Measurements from ENCODE around the gene SCPEP1.

The SCPEP1 gene

DNA sequence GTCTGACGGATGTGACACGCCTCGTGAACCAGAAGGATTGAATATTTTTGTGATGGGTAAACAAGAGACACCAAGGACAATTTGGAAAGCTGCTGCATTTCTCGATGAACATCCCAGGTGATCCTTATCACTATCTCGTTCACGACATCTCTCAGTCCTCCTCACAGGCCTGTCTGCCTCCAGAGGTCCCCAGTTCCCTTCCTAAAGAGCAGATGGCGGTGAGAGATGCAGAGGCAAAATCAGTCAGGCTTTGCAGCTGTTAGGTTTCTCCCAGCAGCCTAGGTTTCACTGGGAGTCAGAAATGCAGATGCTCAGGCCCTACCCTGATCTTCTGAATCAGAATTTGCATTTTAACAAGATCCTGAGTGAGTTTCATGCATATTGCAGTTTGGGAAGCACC, 23.6 kb downstream of the SCPEP1 start:
- no peak for DNase-seq (ENCODE audit: low spot score)

DNA sequence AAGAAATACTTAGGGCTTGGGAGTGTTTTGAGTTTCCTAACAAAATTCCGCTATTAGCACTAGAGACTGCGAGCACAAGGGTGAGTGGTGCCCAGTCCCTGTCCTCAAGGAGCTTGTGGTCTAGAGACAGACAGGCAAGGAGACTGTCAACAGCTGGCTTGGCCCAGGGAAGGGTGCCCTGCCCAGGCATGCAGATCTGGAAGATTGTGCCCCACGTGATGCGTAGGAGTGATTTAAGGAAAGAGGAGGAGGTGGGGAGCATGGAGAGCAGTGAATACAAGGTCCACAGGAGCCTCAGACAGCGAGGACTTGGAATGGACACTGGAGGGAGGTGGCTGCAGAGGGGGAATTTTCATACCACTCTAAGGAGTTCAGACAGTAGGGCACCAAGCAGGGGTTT, 25.0 kb downstream of the SCPEP1 start:
- no peak for DNase-seq (ENCODE audit: low spot score)

DNA sequence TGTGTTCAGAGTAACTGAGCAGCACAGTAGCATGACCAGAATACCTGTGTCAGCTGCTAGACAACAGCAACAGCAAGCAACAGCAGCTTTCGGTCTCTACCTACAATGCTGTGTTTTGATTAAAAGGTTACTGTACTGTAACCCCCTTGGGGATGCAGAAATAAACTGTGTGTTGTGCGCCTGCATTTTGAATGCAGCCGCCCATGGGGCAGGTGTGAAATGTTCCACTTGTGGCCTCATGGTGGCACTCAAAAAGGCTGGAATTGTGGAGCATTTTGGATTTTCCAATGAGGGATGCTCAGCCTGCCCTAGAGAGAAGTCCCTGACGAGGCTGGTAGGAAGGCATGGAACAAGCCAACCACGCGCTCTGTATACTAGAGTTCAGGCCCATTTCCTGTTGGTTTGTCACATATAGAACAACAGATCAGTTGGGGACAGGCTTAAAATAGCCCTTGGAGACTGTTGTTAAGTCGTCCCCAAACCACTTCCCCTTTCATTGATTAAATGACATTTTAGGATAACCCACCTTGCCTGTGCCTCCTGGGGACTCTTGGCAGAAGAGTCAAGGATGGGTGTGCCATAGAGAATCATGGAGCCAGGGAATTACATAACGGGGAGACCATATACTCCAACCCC, 27.1 kb downstream of the SCPEP1 start:
- DNase-seq (ENCODE audit: low spot score), result no peak

DNA sequence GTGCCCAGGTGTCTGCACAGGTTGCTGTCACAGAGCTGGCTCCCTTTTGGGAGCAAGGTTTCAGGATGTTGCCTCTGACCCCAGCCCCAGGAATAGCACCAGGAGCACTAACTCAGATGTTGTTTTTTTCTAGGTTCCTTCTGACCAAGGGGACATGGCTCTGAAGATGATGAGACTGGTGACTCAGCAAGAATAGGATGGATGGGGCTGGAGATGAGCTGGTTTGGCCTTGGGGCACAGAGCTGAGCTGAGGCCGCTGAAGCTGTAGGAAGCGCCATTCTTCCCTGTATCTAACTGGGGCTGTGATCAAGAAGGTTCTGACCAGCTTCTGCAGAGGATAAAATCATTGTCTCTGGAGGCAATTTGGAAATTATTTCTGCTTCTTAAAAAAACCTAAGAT, 28.1 kb downstream of the SCPEP1 start:
- DNase-seq (ENCODE audit: low spot score), result no peak

DNA sequence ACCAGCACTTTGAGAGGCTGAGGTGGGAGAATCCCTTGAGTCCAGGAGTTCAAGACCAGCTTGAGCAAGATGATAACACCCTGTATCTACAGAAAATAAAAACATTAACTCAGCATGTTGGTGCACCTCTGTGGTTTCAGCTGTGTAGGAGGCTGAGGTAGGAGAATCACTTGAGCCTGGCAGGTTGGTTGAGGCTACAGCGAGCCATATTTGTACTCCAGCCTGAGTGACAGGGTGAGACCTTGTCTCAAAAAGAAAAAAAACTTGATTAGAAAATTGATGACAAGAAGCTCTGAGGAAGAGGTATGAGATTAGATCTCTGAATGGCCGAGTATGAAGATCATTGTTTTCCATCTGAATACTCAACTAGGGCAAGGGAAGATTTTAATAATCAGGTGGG, 31.0 kb downstream of the SCPEP1 start:
- DNase-seq (ENCODE audit: low spot score), result no peak

DNA sequence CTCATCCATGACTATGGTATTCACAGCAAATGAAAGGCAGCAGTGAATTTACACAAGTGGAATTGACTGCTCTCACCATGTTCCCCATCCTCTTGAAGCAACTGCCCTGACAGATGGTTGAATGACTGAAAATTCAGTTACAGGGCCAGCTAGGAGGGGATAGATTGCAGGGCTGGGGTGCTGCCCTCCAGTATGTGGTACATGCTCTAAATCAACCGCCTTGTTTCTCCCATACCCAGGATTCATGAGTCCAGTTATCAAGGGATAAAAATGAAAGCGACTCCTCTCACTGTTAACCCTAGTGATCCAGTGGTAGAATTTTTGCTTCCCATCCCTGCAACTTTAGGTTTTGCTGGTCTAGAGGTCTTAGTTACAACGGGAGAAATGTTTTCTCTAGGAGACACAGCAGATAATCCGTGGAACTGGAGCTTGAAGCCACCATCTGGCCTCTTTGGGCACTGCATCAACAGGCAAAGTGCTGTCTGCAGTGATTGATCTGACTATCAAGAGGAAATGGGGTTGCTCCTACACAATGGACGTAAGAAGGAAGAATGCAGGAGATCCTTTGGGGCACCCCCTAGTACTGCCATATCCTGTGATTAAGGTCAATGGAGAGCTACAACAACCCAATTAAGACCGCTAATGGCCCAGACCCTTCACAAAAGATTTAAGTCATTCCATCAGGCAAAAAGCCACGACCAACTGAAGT, 32.0 kb downstream of the SCPEP1 start:
- DNase-seq (ENCODE audit: low spot score), result peak; percentile 33

DNA sequence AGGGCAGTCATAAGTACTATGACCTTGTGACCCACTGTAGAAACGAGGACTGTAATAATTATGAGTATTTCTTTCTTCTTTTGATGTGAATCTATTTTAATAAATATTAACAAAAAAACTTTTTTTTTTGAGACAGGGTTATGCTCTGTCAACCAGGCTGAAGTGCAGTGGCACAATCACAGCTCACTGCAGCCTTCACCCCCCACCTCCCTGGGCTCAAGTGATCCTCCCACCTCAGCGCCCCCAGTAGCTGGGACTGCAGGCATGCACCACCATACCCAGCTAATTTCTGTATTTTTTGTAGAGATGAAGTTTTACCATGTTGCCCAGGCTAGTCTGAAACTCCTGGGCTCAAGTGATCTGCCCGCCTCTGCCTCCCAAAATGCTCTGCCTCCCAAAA, 32.6 kb downstream of the SCPEP1 start:
- DNase-seq (ENCODE audit: low spot score), result no peak

DNA sequence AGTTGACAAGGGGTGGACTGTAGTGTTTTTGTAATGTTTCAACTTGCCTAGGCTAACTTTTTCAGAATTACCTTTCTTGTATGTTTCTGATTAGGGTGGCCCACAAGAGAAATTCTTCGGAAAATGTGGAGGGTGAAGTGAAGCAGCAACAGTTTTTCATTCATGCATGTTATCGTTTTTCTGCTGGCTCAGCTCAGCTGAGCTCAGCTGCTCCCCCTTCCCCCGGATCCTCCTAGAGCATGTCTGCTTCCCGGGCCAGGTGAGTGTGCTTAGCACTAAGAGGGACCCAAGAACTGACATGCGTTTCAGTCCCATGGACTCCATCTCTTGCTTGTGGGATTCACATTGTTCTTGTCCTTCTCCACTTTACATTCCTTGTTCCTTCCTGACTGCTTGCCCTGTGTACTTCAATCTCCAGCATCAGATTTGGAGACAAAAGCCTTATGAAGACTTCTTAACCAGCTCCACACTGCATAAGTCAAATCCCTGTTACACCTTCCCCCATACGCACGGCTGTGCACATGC, 33.6 kb downstream of the SCPEP1 start:
- DNase-seq (ENCODE audit: low spot score), result no peak

DNA sequence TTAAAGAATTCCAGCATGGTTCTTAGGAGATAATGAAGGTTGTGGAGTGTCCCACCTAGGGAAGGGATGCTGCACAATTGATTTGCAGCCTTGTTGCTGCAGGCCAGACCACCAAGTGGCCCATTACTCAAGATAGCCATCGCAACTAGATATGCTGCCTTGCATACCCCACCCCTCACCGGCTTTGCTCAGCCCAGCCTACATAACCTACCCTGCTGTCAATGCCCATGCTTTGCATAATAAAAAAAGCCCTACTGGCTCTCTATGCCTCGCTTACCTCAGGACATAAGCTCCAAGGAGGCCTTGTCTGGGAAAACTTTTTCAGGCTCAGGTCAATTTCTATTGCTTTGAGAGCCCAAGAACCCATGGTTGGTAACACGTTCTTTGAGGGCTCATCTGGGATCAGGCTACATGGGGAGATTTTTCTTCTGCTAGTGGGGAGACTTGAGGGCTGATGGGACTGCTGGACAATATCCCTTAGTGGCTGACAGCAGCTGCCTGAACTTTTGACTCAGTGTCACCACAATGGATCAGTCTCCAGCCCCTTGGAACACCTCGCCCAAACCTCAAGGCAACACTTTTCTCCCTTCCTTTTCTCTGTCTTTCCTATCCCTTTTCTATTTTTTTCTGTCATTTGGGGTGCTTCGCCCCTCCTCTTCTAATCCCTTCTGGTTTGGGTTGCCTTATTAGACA, 38.3 kb downstream of the SCPEP1 start:
- DNase-seq (ENCODE audit: low spot score), result no peak

DNA sequence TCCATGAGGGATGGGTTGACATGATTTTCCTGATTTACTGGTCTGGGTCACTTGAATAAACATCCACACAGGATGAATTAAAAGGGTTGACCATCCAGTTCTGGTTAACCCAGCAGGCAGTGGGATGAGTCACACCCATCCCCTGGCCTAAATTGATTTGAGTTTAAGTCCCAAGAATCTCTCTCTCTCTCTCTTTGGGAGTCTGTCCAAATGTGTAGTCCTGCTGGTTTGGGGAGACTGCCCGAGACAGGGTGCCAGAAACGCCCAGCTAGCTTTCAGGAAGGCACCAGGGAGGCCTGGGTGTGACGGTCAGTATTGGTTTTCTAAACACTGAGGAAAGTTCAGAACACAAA, 38.8 kb downstream of the SCPEP1 start:
- DNase-seq (ENCODE audit: low spot score), result no peak

DNA sequence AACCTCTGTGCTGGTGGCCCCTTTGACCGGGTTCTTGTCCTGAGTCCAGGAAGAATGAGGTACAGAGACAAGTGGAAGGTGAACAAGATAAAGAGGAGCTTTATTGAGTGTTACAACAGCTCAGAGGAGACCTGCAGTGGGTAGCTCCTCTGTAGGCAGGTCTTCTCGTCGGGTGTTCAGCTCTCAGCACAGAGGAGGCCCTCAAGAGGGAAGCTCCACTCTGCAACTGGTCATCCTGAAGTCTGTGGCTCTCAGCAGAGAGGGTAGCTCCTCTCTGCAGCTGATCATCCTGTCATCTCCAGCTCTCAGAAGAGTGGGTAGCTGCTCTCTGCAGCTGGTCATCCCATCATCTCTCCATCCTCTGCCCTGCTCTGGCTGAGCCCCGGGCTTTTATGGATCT, 39.7 kb downstream of the SCPEP1 start:
- DNase-seq (ENCODE audit: low spot score), result no peak

DNA sequence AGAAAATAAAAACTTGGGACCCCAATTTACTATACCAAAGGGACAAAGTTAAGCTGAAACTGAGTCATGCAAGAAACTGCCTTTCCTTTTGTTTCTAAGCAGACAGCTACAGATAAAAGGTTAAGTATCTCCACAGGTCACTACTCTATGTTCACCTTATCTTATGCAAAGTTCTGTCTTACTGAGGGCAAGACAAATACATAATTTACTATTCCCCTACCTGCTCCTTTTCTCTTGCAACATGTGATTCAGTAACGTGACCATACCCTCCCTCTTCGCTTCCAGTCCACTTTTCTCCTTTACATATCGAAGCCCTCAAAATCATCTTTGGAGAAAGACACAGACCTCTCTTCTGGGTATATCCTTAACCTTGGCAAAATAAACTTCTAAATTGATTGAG, 42.3 kb downstream of the SCPEP1 start:
- DNase-seq (ENCODE audit: low spot score), result no peak

DNA sequence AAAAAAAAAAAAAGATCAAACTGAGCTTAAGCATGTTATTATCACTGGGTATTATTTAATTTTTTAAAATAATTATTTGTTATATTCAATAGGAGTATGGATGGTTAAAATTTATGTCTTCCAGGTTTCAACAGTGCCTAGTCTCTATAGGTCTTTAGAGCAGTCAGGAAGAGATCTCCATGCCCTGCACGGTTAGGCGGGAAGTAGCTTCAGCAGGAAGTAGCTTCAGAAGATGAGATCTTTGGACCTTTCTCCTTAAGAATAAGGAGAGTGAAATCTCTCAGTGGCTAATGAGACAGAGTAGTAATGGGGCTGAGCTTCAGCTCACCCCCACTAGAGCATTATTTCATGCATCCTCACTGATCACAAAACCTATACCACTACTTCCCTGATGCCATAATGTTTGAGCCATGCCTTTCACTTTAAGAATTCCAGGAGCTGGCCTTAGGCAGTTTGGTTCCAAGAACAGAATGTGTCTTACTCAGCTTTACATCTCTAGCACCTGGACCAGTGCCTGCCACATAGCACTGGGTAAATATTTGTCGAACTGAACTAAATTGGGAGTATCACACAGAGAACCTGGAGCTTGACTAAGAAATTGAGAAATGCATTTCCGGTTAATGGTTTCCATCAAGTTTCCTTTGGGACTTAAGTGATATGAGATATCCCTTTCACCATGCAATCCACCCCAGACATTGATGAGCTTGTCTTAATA, 43.5 kb downstream of the SCPEP1 start:
- no peak for DNase-seq (ENCODE audit: low spot score)

DNA sequence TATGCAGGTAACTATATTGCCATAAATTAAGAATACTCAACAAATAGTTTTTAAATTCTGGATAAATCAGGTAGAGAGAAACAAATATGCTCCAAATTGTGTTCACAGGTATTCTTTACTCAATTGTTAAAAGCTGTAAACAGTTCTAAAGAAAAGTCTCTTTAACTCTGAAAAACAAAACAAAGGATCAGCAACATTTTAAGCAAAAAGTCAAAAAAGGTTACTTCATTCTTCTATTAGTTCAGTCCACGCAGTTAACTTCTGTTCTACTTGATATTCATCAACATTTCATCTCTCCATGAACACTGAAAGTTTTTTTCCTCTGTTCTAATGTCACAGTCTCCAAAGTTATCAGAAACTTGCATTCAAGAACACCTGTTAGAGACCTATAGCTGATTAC, 47.9 kb downstream of the SCPEP1 start:
- no peak for DNase-seq (ENCODE audit: low spot score)

DNA sequence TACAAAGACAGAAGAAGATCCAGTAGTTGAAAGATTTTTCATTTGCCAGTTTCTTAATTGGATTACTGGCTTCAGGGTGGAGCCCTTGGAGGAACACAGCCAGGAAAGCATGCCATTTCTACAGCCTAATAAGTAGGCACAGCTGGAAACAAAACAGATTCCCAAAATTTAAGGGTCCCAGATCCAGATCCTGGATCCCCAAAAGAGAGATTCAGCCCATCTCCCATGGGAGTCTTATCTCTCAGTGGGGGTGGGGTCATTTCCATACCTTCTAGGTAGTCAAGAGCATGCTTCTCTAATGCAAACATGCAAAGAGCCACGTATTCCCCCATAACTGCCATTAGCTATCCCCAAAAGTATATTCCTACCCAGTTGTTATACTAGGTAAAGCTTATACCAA, 49.9 kb downstream of the SCPEP1 start:
- DNase-seq (ENCODE audit: low spot score), result no peak

DNA sequence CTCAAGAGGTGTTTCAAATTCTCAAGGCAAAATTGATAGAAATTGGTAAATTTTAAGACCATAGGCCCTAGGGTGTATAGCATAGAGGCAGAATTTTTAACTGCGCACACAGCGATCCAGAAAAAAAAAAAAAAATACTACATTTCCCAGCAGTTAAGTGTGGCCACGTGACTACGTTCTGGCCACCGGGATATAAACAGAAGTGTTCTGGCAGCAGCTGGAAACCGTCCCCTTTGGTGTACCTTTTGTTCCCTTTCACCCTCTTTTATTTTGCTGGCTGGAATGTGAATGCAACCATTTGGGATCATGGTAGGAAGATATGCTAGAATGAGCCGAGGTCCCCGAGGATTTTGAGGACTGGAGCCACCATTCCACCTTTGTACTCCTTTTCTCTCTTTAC, 54.4 kb downstream of the SCPEP1 start:
- no peak for DNase-seq (ENCODE audit: low spot score)

DNA sequence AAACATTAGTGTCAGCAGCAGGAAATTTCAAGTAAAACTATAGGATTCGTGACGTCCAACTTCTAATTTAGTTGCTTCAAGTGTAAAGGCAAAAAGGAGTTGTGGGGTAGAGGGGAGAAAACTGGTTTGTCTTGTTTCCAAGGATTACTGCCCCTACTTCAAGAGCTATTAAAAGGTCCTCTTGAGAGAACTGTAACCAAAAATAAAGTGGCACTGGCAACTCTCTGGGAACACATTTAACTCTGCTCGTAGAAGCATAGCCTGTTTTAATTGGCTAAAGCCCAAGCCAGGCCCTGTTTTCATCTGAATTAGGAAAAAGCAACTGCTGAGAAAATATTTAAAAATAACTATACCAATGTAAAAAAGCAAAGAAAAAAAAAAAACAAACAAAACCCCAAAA, 55.4 kb downstream of the SCPEP1 start:
- no peak for DNase-seq (ENCODE audit: low spot score)

DNA sequence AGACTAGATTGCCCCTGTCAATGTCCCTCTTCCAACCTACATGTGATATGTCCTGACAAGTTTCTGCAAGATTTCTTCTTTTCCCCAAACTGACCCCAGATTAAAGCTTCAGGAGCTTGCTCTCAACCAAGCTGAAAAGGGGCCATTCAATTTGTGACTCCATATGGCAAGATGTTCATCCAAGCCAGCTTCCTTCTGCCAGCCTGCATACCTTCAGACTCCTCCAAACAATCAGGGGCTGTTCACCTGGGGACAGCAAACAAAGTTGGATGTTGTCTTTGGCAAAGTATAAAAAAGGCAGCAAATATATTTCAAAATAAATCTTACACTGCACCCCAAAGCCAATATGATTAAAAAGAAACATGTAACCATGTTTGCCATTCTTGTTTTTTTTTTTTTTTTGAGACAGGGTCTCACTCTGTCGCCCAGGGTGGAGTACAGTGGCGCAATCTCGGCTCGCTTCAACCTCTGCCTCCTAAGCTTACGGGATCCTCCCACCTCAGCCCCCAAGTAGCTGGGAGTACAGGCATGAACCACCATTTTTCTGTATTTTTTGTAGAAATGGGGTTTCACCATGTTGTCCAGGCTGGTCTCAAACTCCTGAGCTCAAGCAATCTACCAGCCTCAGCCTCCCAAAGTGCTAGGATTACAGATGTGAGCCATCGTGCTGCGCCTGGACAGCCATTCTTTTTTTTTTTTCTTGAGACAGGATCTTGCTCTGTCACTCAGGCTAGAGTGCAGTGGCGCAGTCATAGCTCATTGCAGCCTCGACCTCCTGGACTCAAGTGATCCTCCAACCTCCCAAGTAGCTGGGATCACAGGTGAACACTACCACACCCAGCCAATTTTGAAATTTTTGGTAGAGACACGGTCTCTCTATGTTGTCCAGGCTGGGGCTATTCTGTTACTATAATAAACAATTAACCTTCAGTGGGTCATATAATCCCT, 57.1 kb downstream of the SCPEP1 start:
- no peak for DNase-seq (ENCODE audit: low spot score)

DNA sequence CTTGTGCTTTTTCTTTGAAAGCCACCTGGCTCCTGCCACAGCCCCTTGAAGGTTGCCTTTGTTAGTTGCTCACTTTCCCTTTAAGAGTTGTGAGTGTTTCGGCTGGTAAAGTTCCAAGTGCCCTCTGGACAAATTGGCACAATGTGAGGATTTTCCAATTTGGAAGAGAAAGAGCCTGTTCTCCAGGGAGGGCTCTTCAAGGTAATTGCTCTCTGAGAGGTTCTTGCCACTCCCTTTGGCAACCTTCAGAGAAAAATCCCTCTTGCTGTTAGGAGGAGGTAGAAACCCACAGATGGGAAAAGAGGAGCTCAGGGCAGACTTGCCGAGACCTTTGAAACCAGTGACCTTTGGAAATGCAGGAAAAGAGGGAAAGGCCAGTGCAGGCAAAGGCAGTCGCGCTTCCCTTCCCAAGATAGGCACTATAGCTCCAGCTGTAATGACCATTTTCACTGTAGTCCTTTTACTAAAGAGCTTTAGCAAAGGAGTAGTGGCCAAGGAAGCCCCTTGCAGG, 58.1 kb downstream of the SCPEP1 start:
- no peak for DNase-seq (ENCODE audit: low spot score)

DNA sequence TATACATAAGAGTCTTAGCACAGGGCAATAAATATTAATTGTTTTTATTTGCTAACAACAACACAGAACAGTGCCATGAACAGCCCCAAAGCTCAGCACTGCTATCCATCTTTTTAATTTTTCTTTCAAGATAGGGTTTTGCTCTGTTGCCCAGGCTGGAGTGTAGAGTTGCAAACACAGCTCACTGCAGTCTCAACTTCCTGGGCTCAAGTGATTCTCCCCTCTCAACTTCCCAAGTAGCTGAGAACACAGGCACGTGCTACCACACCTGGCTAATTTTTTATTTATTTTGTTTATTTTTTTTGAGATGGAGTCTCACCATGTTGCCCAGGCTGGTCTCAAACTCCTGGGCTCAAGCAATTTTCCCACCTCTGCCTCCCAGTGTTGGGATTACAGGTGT, 59.5 kb downstream of the SCPEP1 start:
- no peak for DNase-seq (ENCODE audit: low spot score)

DNA sequence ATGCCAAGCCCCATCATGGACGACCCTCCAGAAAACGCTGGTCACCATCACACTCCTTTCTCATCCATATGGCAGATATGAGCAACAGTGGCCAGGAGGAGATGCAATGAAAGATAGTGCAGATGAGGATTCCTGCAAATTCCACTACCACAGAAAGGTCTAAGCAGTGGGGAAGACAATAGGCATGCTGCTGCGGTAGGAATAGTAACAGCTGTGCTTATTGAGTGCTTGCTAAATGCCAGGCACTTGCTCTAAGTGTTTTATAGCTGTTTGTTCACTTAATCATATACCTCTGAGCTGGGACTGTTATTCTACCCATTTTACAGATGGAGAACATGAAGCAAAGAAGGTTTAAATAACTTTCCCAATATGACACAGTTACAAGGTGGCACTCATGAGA, 60.6 kb downstream of the SCPEP1 start:
- DNase-seq (ENCODE audit: low spot score), result no peak

Data from putamen (tissue), 1 donor.